ENCODE measurements around the gene SETD1B. TPM values are rescaled to one million over a fixed set of nuclear protein-coding genes. Genes with fewer than 3 reads are reported as not detected.

The SETD1B gene
- total RNA-seq, 1 donor from 2014 or later, result 1.8 TPM

GRCh38 chr12:121795034-121795968, 8.5 kb upstream of the SETD1B start:
- DNase-seq (ENCODE audit: low read depth, low spot score), result no peak

- no peak for DNase-seq (ENCODE audit: low read depth, low spot score)
These were observed 6.7 kb upstream of the SETD1B start for GRCh38 chr12:121796855-121797751.

- no peak for DNase-seq (ENCODE audit: low read depth, low spot score)
These were observed 5.6 kb upstream of the SETD1B start for GRCh38 chr12:121797937-121798786.

GRCh38 chr12:121798787-121799155, 5.0 kb upstream of the SETD1B start:
- no peak for DNase-seq (ENCODE audit: low read depth, low spot score)

- DNase-seq (ENCODE audit: low read depth, low spot score), result no peak
These were observed 4.5 kb upstream of the SETD1B start for GRCh38 chr12:121799156-121799841.

- DNase-seq (ENCODE audit: low read depth, low spot score), result no peak
These were observed 3.7 kb upstream of the SETD1B start for GRCh38 chr12:121799842-121800693.

- DNase-seq (ENCODE audit: low read depth, low spot score), result no peak
These were observed 2.9 kb upstream of the SETD1B start for GRCh38 chr12:121800694-121801594.

GRCh38 chr12:121801595-121802484, 2.0 kb upstream of the SETD1B start:
- DNase-seq (ENCODE audit: low read depth, low spot score), result no peak

GRCh38 chr12:121802485-121802842, 1.3 kb upstream of the SETD1B start:
- DNase-seq (ENCODE audit: low read depth, low spot score), result no peak

GRCh38 chr12:121802843-121803698, 738 bp upstream of the SETD1B start:
- peak; percentile 73 for DNase-seq (ENCODE audit: low read depth, low spot score)

- DNase-seq (ENCODE audit: low read depth, low spot score), result no peak
These were observed 755 bp downstream of the SETD1B start for GRCh38 chr12:121804417-121805111.

GRCh38 chr12:121805171-121806008, 1.6 kb downstream of the SETD1B start:
- DNase-seq (ENCODE audit: low read depth, low spot score), result no peak

- DNase-seq (ENCODE audit: low read depth, low spot score), result no peak
These were observed 2.3 kb downstream of the SETD1B start for GRCh38 chr12:121806009-121806545.

GRCh38 chr12:121806546-121807423, 3.0 kb downstream of the SETD1B start:
- no peak for DNase-seq (ENCODE audit: low read depth, low spot score)

All from pulmonary artery endothelial cell (primary cell).